Peyer's patch (tissue), 4 donors: ENCODE results near the gene ISLR.

Source experiments
- POLR2A ChIP-seq, 2 donors: fragments of 450-650 bp; IDR thresholded peaks; one replicate each; pipeline ENCODE4 v1.5.1; 2017; ENCODE audit warnings: antibody characterized with exemption in 2 of 2, mild to moderate bottlenecking in 2 of 2, moderate library complexity in 2 of 2
- TF ChIP-seq, protein P1 (sequence below), 6 experiments: fragments of 450-650 bp in 4 of 6; fragments of 200-600 bp in 2 of 6; sonication (generic) in 1 of 6; IDR thresholded peaks; one replicate each; pipeline ENCODE4 v1.5.1; 2017 to 2019; ENCODE audit warnings: antibody characterized with exemption in 6 of 6, mild to moderate bottlenecking in 3 of 6, moderate library complexity in 1 of 6

DNA sequence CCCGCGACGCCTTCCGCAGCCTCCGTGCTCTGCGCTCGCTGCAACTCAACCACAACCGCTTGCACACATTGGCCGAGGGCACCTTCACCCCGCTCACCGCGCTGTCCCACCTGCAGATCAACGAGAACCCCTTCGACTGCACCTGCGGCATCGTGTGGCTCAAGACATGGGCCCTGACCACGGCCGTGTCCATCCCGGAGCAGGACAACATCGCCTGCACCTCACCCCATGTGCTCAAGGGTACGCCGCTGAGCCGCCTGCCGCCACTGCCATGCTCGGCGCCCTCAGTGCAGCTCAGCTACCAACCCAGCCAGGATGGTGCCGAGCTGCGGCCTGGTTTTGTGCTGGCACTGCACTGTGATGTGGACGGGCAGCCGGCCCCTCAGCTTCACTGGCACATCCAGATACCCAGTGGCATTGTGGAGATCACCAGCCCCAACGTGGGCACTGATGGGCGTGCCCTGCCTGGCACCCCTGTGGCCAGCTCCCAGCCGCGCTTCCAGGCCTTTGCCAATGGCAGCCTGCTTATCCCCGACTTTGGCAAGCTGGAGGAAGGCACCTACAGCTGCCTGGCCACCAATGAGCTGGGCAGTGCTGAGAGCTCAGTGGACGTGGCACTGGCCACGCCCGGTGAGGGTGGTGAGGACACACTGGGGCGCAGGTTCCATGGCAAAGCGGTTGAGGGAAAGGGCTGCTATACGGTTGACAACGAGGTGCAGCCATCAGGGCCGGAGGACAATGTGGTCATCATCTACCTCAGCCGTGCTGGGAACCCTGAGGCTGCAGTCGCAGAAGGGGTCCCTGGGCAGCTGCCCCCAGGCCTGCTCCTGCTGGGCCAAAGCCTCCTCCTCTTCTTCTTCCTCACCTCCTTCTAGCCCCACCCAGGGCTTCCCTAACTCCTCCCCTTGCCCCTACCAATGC lies 2.0 kb downstream of the ISLR start:
- TF ChIP-seq, protein P1, sequence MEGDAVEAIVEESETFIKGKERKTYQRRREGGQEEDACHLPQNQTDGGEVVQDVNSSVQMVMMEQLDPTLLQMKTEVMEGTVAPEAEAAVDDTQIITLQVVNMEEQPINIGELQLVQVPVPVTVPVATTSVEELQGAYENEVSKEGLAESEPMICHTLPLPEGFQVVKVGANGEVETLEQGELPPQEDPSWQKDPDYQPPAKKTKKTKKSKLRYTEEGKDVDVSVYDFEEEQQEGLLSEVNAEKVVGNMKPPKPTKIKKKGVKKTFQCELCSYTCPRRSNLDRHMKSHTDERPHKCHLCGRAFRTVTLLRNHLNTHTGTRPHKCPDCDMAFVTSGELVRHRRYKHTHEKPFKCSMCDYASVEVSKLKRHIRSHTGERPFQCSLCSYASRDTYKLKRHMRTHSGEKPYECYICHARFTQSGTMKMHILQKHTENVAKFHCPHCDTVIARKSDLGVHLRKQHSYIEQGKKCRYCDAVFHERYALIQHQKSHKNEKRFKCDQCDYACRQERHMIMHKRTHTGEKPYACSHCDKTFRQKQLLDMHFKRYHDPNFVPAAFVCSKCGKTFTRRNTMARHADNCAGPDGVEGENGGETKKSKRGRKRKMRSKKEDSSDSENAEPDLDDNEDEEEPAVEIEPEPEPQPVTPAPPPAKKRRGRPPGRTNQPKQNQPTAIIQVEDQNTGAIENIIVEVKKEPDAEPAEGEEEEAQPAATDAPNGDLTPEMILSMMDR (IDR thresholded peaks at IDR 0.05) = no peak
- TF ChIP-seq POLR2A (IDR thresholded peaks at IDR 0.05) = no peak
